A549 (cell line): Measurements from ENCODE around the gene TMEM132D. TPM values are rescaled to one million over a fixed set of nuclear protein-coding genes. Genes with fewer than 3 reads are reported as not detected.

Experiments
- ATAC-seq, 2 experiments: fragments of 200-7000 bp in 1 of 2; fragments of >200 bp in 1 of 2; cut with Nextera tagmentation in 1 of 2; cut with Tn5 transposase in 1 of 2; 3 replicates each; pipeline versions ENCODE4 v1.8.0 to v1.9.1; 2018 to 2020; ENCODE audit warnings: mild to moderate bottlenecking in 1 of 2, moderate library complexity in 1 of 2
- CTCF ChIA-PET: fragments of 300-600 bp; sonication (Branson Sonifier 250); formaldehyde crosslinking; extraction: SDS; loops from one replicate; lab custom pipeline; 2021; ENCODE audit warnings: antibody characterized with exemption, inconsistent platforms; lab: Yijun Ruan, JAX
- POLR2A ChIA-PET: fragments of 350-600 bp; formaldehyde crosslinking; extraction: SDS; loops from one replicate; lab custom pipeline; 2021; ENCODE audit warnings: antibody characterized with exemption, inconsistent platforms; lab: Yijun Ruan, JAX
- DNase-seq, 2 experiments: peaks; one replicate each; pipeline versions ENCODE4 v3.0.0 to v3.0.0-alpha.2; 2011 to 2016; ENCODE audit warnings: low read depth in 1 of 2, low spot score in 1 of 2
- FAIRE-seq: peaks from 2 replicates; lab custom pipeline; 2011; peaks lifted over from hg19 to GRCh38; lab: Jason Lieb, UNC
- H3K27ac ChIP-seq, 2 experiments: fragments of >200 bp; sonication (Bioruptor Twin); formaldehyde crosslinking; 3 replicates each; pipeline ENCODE4 v1.5.1; 2016 to 2017
- H3K4me1 ChIP-seq: fragments of >200 bp; sonication (Bioruptor Twin); formaldehyde crosslinking; 3 replicates; pipeline ENCODE4 v1.6.1; 2016
- H3K4me2 ChIP-seq: fragments of >200 bp; sonication (Bioruptor Twin); formaldehyde crosslinking; 3 replicates; pipeline ENCODE4 v1.6.1; 2016
- H3K4me3 ChIP-seq: fragments of >200 bp; sonication (Bioruptor Twin); formaldehyde crosslinking; 3 replicates; pipeline ENCODE4 v1.5.1; 2016
- H3K9me3 ChIP-seq: fragments of >200 bp; sonication (Bioruptor Twin); formaldehyde crosslinking; 3 replicates; pipeline ENCODE4 v1.6.1; 2016
- CBX8 ChIP-seq: fragments of 200-600 bp; sonication (generic); IDR thresholded peaks from 2 replicates; pipeline ENCODE4 v1.6.1; 2016
- CEBPB ChIP-seq, 2 experiments: fragments of >200 bp in 1 of 2; sonication (Bioruptor Twin) in 1 of 2; formaldehyde crosslinking in 1 of 2; IDR thresholded peaks; 2 replicates each; pipeline ENCODE4 v1.6.1; 2012 to 2016
- CHD2 ChIP-seq: fragments of 150-350 bp; IDR thresholded peaks from 2 replicates; pipeline ENCODE4 v1.6.1; 2014; ENCODE audit warnings: low read length; ENCODE audit not compliant: partially characterized antibody
- EHF ChIP-seq: fragments of 250-450 bp; sonication (Bioruptor Pico); IDR thresholded peaks from 2 replicates; pipeline ENCODE4 v1.5.0; 2020; ENCODE audit warnings: mild to moderate bottlenecking
- EHMT2 ChIP-seq: fragments of 200-600 bp; sonication (generic); IDR thresholded peaks from 2 replicates; pipeline ENCODE4 v1.6.1; 2016; ENCODE audit warnings: antibody characterized with exemption, low read depth, mild to moderate bottlenecking, moderate library complexity
- FOSB ChIP-seq: fragments of 250-450 bp; sonication (Bioruptor Pico); IDR thresholded peaks from 2 replicates; pipeline ENCODE4 v1.5.0; 2020; ENCODE audit warnings: mild to moderate bottlenecking, moderate library complexity
- FOXS1 ChIP-seq: fragments of 250-450 bp; sonication (Bioruptor Pico); IDR thresholded peaks from 2 replicates; pipeline ENCODE4 v1.5.0; 2020; ENCODE audit warnings: mild to moderate bottlenecking, moderate library complexity
- HEYL ChIP-seq: fragments of 250-450 bp; sonication (Bioruptor Pico); IDR thresholded peaks from 2 replicates; pipeline ENCODE4 v1.8.0; 2021; ENCODE audit warnings: mild to moderate bottlenecking, moderate library complexity
- HOXB13 ChIP-seq: fragments of 250-450 bp; sonication (Bioruptor Pico); IDR thresholded peaks from 2 replicates; pipeline ENCODE4 v1.5.0; 2020; ENCODE audit warnings: low read depth, mild to moderate bottlenecking, moderate library complexity
- JUN ChIP-seq, 2 experiments: fragments of >200 bp; sonication (Bioruptor Twin); formaldehyde crosslinking; IDR thresholded peaks; 2 replicates in 1 of 2; 3 replicates in 1 of 2; pipeline ENCODE4 v1.6.1; 2016 to 2017
- JUNB ChIP-seq: fragments of >200 bp; sonication (Bioruptor Twin); formaldehyde crosslinking; IDR thresholded peaks from 2 replicates; pipeline ENCODE4 v1.6.1; 2016
- KDM1A ChIP-seq: fragments of 200-600 bp; sonication (generic); IDR thresholded peaks from 2 replicates; pipeline ENCODE4 v1.6.1; 2016; ENCODE audit warnings: low read depth, mild to moderate bottlenecking
- KDM5A ChIP-seq: fragments of 200-600 bp; sonication (generic); IDR thresholded peaks from 2 replicates; pipeline ENCODE4 v1.6.1; 2016; ENCODE audit warnings: antibody characterized with exemption, mild to moderate bottlenecking
- MAZ ChIP-seq: fragments of 150-350 bp; IDR thresholded peaks from 2 replicates; pipeline ENCODE4 v1.6.1; 2014; ENCODE audit warnings: antibody characterized with exemption, low read depth, low read length, borderline replicate concordance
- MYC ChIP-seq: IDR thresholded peaks from 2 replicates; pipeline ENCODE4 v1.6.1; 2012; ENCODE audit warnings: mild to moderate bottlenecking, inconsistent platforms, low read length, improper control_type of control experiment, borderline replicate concordance
- NPAS2 ChIP-seq: fragments of 250-450 bp; sonication (Bioruptor Pico); IDR thresholded peaks from 2 replicates; pipeline ENCODE4 v1.8.0; 2022; ENCODE audit warnings: mild to moderate bottlenecking, moderate library complexity, borderline replicate concordance
- PHF8 ChIP-seq: fragments of 200-600 bp; sonication (generic); IDR thresholded peaks from 2 replicates; pipeline ENCODE4 v1.6.1; 2016; ENCODE audit warnings: low read depth, mild to moderate bottlenecking, antibody characterized with exemption, moderate library complexity, borderline replicate concordance
- POLR2A ChIP-seq: IDR thresholded peaks from 2 replicates; pipeline ENCODE4 v1.6.1; 2012; ENCODE audit warnings: mild to moderate bottlenecking, low read length
- RAD21 ChIP-seq, 2 experiments: fragments of >200 bp in 1 of 2; sonication (Bioruptor Twin) in 1 of 2; formaldehyde crosslinking in 1 of 2; IDR thresholded peaks in 1 of 2; conservative IDR thresholded peaks in 1 of 2; 2 replicates in 1 of 2; 3 replicates in 1 of 2; pipeline ENCODE4 v1.6.1; 2012 to 2018; ENCODE audit warnings: inconsistent platforms in 1 of 2
- RFX5 ChIP-seq: fragments of 450-650 bp; IDR thresholded peaks from 2 replicates; pipeline ENCODE4 v1.7.1; 2014; ENCODE audit warnings: antibody characterized with exemption, mild to moderate bottlenecking, moderate library complexity
- SMC3 ChIP-seq: fragments of >200 bp; sonication (Bioruptor Twin); formaldehyde crosslinking; IDR thresholded peaks from 3 replicates; pipeline ENCODE4 v1.6.1; 2018; ENCODE audit warnings: inconsistent platforms
- TFCP2L1 ChIP-seq: fragments of 250-450 bp; sonication (Bioruptor Pico); IDR thresholded peaks from 2 replicates; pipeline ENCODE4 v1.5.0; 2021; ENCODE audit warnings: mild to moderate bottlenecking
- ZNF302 ChIP-seq: fragments of 250-450 bp; sonication (Bioruptor Pico); IDR thresholded peaks from 2 replicates; pipeline ENCODE4 v1.9.0; 2021; ENCODE audit warnings: inconsistent platforms, mild to moderate bottlenecking, moderate library complexity
- WGBS: methylation state at CpG from one replicate; pipeline ENCODE4 v1.1.6; 2017; ENCODE audit errors: missing lambda C conversion rate; 5-methylcytosine and 5-hydroxymethylcytosine counted together
- polyA plus RNA-seq, 4 experiments: library from polyadenylated mRNA; depleted of rRNA in 3 of 4; stranded (reverse); fragments of >200 nt; fragmentation: RNase III in 1 of 4; extraction: RNeasy Plus Mini Kit Qiagen cat#74134 plus additional on column Dnase treatment in 1 of 4; gene quantifications; 2 replicates in 3 of 4; 3 replicates in 1 of 4; pipeline ENCODE4 v1.2.3, GENCODE V29; 2011 to 2017
- TF ChIP-seq, protein P1 (sequence below): fragments of 450-650 bp; IDR thresholded peaks from 2 replicates; pipeline ENCODE4 v1.6.1; 2014; ENCODE audit warnings: antibody characterized with exemption
- TF ChIP-seq, protein P2 (sequence below): IDR thresholded peaks from 2 replicates; pipeline ENCODE4 v1.6.1; 2012
- TF ChIP-seq, protein P3 (sequence below): IDR thresholded peaks from 2 replicates; pipeline ENCODE4 v1.6.1; 2012
- TF ChIP-seq, protein P4 (sequence below): IDR thresholded peaks from 2 replicates; pipeline ENCODE4 v1.6.1; 2012; ENCODE audit warnings: low read depth, borderline replicate concordance
- TF ChIP-seq, protein P5 (sequence below): fragments of >200 bp; sonication (Bioruptor Twin); formaldehyde crosslinking; IDR thresholded peaks from 3 replicates; pipeline ENCODE4 v1.6.1; 2016
- TF ChIP-seq, protein P6 (sequence below): fragments of 150-350 bp; IDR thresholded peaks from 2 replicates; pipeline ENCODE4 v1.6.1; 2014; ENCODE audit warnings: low read depth, mild to moderate bottlenecking, low read length
- TF ChIP-seq, protein P7 (sequence below): fragments of >200 bp; sonication (Bioruptor Twin); formaldehyde crosslinking; IDR thresholded peaks from 3 replicates; pipeline ENCODE4 v1.5.1; 2016

TMEM132D gene
- polyA plus RNA-seq, 2 of the 4 experiments (the other 2 are of a cell fraction) = not detected

DNA sequence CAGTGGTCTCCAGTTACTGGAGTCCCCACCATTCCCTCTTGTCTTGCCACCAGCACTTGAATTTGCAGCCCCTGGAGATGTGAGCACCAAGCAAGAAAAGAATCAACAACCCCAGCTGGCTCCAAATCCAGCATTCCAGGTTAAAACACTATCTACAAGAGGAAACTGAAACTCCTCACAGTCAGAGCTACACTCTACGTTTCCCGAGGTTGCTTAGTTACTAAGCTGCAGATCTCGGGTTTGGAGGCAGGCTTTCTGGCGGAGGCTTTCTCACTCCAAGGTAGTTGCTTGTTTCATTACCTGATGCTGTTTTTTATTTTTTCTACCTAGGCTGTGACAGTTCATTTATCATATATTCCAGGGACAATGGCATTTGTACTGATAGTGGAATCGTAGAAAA, 802.4 kb downstream of the TMEM132D start:
- TF ChIP-seq, protein P1, sequence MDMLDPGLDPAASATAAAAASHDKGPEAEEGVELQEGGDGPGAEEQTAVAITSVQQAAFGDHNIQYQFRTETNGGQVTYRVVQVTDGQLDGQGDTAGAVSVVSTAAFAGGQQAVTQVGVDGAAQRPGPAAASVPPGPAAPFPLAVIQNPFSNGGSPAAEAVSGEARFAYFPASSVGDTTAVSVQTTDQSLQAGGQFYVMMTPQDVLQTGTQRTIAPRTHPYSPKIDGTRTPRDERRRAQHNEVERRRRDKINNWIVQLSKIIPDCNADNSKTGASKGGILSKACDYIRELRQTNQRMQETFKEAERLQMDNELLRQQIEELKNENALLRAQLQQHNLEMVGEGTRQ = no peak
- TF ChIP-seq JUNB = no peak
- no peak for TF ChIP-seq NPAS2 (CRISPR knock-in tag)
- TF ChIP-seq, protein P2, sequence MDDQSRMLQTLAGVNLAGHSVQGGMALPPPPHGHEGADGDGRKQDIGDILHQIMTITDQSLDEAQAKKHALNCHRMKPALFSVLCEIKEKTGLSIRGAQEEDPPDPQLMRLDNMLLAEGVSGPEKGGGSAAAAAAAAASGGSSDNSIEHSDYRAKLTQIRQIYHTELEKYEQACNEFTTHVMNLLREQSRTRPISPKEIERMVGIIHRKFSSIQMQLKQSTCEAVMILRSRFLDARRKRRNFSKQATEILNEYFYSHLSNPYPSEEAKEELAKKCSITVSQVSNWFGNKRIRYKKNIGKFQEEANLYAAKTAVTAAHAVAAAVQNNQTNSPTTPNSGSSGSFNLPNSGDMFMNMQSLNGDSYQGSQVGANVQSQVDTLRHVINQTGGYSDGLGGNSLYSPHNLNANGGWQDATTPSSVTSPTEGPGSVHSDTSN = no peak
- no peak for TF ChIP-seq RFX5
- no peak for TF ChIP-seq ZNF302 (CRISPR knock-in tag)
- TF ChIP-seq FOXS1 = no peak
- TF ChIP-seq KDM1A = no peak
- no peak for TF ChIP-seq HOXB13 (CRISPR knock-in tag)
- TF ChIP-seq EHF (CRISPR knock-in tag) = no peak
- TF ChIP-seq, protein P3, sequence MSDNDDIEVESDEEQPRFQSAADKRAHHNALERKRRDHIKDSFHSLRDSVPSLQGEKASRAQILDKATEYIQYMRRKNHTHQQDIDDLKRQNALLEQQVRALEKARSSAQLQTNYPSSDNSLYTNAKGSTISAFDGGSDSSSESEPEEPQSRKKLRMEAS = no peak
- TF ChIP-seq PHF8 = no peak
- TF ChIP-seq CBX8 = no peak
- no peak for TF ChIP-seq POLR2A
- TF ChIP-seq KDM5A = no peak
- TF ChIP-seq, protein P4, sequence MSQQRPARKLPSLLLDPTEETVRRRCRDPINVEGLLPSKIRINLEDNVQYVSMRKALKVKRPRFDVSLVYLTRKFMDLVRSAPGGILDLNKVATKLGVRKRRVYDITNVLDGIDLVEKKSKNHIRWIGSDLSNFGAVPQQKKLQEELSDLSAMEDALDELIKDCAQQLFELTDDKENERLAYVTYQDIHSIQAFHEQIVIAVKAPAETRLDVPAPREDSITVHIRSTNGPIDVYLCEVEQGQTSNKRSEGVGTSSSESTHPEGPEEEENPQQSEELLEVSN = no peak
- TF ChIP-seq CEBPB (IDR thresholded peaks at IDR 0.05) = no peak
- TF ChIP-seq FOSB = no peak
- TF ChIP-seq MYC = no peak
- FAIRE-seq (no peak), DNase-seq (no peak), ATAC-seq (no peak)
- Histone ChIP-seq H3K4me1 (no peaks in the 10 kb centered on the region), H3K4me2 (no peak overlapping the region), H3K4me3 (no peak overlapping the region), H3K9me3 (no peaks in the 10 kb centered on the region; the same call in 2 of the 3 replicates), H3K27ac (no peak overlapping the region)
- ChIA-PET CTCF (no interaction called here), POLR2A (no interaction called here)
- 24% methylated on average over 5 of the region's 5 CpGs for WGBS

DNA sequence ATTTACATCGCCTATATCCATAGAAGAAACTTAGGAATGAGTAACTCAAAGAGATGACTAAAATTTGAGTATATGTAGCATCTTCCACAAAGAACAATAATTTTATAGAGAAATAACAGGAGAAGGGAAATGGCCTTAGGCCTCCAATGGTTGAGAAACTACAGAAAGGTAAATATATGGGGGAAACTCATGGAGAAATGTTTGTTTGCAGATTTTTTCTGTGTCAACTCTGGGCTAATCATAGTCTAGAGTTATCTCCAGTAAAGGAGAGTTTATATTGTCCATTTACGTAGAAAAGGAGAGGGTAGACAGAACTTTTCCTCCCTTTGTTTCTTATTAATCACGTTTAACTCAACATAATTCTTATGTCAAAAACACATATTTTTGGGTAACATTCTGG, 806.4 kb downstream of the TMEM132D start:
- Histone ChIP-seq H3K27ac (no peak overlapping the region), H3K9me3 (no peaks in the 10 kb centered on the region; the same call in 2 of the 3 replicates), H3K4me2 (no peak overlapping the region), H3K4me1 (no peaks in the 10 kb centered on the region), H3K4me3 (no peak overlapping the region)
- 18% methylated on average over 3 of the region's 3 CpGs for WGBS
- FAIRE-seq (no peak), ATAC-seq (no peak), DNase-seq (no peak)
- ChIA-PET CTCF (no interaction called here), POLR2A (no interaction called here)
- TF ChIP-seq RAD21 (conservative IDR thresholded peaks at IDR 0.05 in 1 of 2, IDR thresholded peaks at IDR 0.05 in 1 of 2) = no peak
- TF ChIP-seq, protein P5, sequence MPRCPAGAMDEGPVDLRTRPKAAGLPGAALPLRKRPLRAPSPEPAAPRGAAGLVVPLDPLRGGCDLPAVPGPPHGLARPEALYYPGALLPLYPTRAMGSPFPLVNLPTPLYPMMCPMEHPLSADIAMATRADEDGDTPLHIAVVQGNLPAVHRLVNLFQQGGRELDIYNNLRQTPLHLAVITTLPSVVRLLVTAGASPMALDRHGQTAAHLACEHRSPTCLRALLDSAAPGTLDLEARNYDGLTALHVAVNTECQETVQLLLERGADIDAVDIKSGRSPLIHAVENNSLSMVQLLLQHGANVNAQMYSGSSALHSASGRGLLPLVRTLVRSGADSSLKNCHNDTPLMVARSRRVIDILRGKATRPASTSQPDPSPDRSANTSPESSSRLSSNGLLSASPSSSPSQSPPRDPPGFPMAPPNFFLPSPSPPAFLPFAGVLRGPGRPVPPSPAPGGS = no peak
- TF ChIP-seq KDM5A = no peak
- TF ChIP-seq EHMT2 = no peak
- TF ChIP-seq MAZ = no peak
- TF ChIP-seq JUNB = no peak
- no peak for TF ChIP-seq CHD2
- TF ChIP-seq, protein P3 = no peak
- TF ChIP-seq SMC3 = no peak
- no peak for TF ChIP-seq JUN (IDR thresholded peaks at IDR 0.05)
- TF ChIP-seq, protein P6, sequence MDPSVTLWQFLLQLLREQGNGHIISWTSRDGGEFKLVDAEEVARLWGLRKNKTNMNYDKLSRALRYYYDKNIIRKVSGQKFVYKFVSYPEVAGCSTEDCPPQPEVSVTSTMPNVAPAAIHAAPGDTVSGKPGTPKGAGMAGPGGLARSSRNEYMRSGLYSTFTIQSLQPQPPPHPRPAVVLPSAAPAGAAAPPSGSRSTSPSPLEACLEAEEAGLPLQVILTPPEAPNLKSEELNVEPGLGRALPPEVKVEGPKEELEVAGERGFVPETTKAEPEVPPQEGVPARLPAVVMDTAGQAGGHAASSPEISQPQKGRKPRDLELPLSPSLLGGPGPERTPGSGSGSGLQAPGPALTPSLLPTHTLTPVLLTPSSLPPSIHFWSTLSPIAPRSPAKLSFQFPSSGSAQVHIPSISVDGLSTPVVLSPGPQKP = no peak
- TF ChIP-seq TFCP2L1 = no peak
- TF ChIP-seq FOSB = no peak
- TF ChIP-seq MYC = no peak
- TF ChIP-seq HEYL (CRISPR knock-in tag) = no peak
- TF ChIP-seq, protein P7, sequence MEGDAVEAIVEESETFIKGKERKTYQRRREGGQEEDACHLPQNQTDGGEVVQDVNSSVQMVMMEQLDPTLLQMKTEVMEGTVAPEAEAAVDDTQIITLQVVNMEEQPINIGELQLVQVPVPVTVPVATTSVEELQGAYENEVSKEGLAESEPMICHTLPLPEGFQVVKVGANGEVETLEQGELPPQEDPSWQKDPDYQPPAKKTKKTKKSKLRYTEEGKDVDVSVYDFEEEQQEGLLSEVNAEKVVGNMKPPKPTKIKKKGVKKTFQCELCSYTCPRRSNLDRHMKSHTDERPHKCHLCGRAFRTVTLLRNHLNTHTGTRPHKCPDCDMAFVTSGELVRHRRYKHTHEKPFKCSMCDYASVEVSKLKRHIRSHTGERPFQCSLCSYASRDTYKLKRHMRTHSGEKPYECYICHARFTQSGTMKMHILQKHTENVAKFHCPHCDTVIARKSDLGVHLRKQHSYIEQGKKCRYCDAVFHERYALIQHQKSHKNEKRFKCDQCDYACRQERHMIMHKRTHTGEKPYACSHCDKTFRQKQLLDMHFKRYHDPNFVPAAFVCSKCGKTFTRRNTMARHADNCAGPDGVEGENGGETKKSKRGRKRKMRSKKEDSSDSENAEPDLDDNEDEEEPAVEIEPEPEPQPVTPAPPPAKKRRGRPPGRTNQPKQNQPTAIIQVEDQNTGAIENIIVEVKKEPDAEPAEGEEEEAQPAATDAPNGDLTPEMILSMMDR = no peak
